ENCODE results near the gene ORAI3.

- TF ChIP-seq EZH2 (IDR thresholded peaks at IDR 0.05): no peak
- TF ChIP-seq CTCF (IDR thresholded peaks at IDR 0.05): no peak
These were observed 4.5 kb upstream of the ORAI3 start for GRCh38 chr16:30944352-30944751.
